ENCODE results near the gene LMF1. TPM values are rescaled to one million over a fixed set of nuclear protein-coding genes. Genes with fewer than 3 reads are reported as not detected.
A peak's percentile ranks its signal among the peaks of the same experiment; 100 is the strongest.

Gene LMF1
- total and polyA plus RNA-seq, 8 donors: 7.6 to 121 (median 15.8) TPM

- Histone ChIP-seq H3K4me3 (peak overlapping the region in 2 of 4 donors; percentile 90 to 99), H3K4me1 (peaks cover 13 to 31% (median 25%) of the 10 kb centered on the region in 4 donors), H3K27ac (peak overlapping the region in 2 of 5 donors; percentile 83 to 86), H3K27me3 (no peaks in the 10 kb centered on the region), H3K36me3 (peaks cover 0 to 20% (median 15%) of the 10 kb centered on the region in 4 donors), H3K9me3 (no peaks in the 10 kb centered on the region)
- WGBS, 5 donors: 88 to 96% (median 95%) methylated on average over 5 of the region's 5 CpGs
- intact Hi-C loops (cut with DNase I; ENCODE audit: low total_unique reads): no loop called here
- no peak for DNase-seq
- TF ChIP-seq POLR2A (IDR thresholded peaks at IDR 0.05) (no peak), POLR2AphosphoS5 (IDR thresholded peaks at IDR 0.05) (no peak), CTCF (IDR thresholded peaks at IDR 0.05) (no peak), EP300 (IDR thresholded peaks at IDR 0.05) (no peak)
Measured at GRCh38 chr16:971582-971905, 760 bp upstream of the LMF1 start.

DNA sequence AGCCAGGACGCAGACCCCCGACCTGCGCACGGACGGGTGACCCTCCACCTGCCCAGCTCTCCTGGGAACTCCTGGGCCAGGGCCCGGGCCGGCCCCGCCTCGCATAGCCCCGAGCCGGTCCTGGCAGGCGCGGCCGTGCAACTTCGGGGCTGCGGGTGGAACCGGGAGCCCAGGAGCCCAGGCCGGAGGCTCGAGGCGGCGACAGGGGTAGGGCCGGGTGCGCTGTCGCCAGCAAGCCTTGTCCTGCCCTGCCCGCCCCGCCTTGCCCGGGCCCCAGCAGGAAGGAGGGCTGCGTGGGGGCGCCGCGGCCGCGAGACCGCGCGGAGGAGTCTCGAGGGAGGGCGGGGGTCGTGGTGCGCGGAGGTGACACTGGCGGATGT is 408 bp downstream of the LMF1 start:
- no peaks in the 10 kb centered on the region for H3K27me3 ChIP-seq
- H3K36me3 ChIP-seq: peaks cover 0 to 32% (median 22%) of the 10 kb centered on the region in 4 donors
- H3K27ac ChIP-seq: peak overlapping the region; percentile 79 to 90 (median 86)
- H3K9me3 ChIP-seq: peaks cover 0 to 4% (median 0%) of the 10 kb centered on the region in 4 donors
- TF ChIP-seq POLR2A (IDR thresholded peaks at IDR 0.05) (no peak), POLR2AphosphoS5 (IDR thresholded peaks at IDR 0.05) (no peak), EP300 (IDR thresholded peaks at IDR 0.05) (no peak), CTCF (IDR thresholded peaks at IDR 0.05) (no peak)
- peak overlapping the region; percentile 77 to 99 (median 88) for H3K4me3 ChIP-seq
- intact Hi-C loops (cut with DNase I; ENCODE audit: low total_unique reads): no loop called here
- DNase-seq: no peak
- peaks cover 13 to 27% (median 23%) of the 10 kb centered on the region in 4 donors for H3K4me1 ChIP-seq
- 0 to 1% (median 1%) methylated on average over 34 to 42 of the region's 42 CpGs; no CpG with 5 or more reads in 1 of the 5 donors for WGBS, 5 donors

DNA sequence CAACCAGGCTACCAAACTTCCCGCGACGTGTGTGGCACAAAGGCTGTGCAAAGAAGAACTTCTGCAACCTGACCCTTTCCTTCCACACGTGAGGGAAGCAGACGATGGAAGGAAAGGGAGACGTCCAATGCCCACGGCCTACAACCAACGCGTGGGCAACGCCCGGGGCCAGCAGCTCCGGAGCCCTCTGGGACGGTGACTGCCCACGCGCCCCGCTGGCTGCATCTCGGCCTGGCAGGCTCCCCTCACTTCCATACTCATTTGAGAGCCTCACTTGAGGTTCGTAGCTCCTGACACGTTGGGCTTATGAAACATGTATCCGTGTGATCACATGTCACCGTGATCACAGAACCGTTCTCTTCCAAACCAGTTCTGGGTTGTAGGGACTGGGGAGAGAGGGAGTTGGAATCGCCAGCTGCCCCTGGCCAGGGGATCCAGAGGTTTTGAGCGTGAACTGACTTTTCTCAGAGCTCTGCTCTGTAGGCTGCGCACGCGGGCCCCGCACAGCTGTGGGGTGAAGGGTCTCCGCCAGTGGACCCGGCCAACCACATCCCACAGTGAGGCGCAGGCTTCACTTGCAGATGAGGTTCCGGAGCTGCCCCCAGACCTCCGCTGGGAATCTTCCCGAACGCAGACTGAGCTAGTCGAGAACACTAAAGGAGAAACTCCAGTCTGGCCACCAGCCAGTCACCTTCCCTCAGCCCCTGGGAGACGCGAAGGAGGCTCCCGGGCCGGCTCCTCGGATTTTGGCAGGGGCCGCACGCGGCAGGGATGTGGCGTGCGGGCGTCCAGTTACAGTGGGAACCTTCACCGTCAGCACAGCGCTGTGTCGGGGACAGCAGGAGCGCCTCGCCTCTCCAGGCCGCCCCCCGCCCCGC is 1.0 kb downstream of the LMF1 start:
- Histone ChIP-seq H3K4me3 (peak overlapping the region; percentile 77 to 99 (median 88)), H3K36me3 (peaks cover 0 to 32% (median 22%) of the 10 kb centered on the region in 4 donors), H3K9me3 (peaks cover 0 to 5% (median 0%) of the 10 kb centered on the region in 4 donors), H3K27me3 (no peaks in the 10 kb centered on the region), H3K4me1 (peaks cover 13 to 27% (median 23%) of the 10 kb centered on the region in 4 donors), H3K27ac (peak overlapping the region in 4 of 5 donors; percentile 79 to 89 (median 84))
- peak in 1 of 2 donors; percentile 71 for DNase-seq
- intact Hi-C loops (cut with DNase I; ENCODE audit: low total_unique reads): no loop called here
- WGBS, 5 donors: 44 to 80% (median 45%) methylated on average over 24 to 55 of the region's 55 CpGs
- TF ChIP-seq POLR2AphosphoS5 (IDR thresholded peaks at IDR 0.05) (no peak), CTCF (IDR thresholded peaks at IDR 0.05) (no peak), POLR2A (IDR thresholded peaks at IDR 0.05) (no peak), EP300 (IDR thresholded peaks at IDR 0.05) (no peak)

DNA sequence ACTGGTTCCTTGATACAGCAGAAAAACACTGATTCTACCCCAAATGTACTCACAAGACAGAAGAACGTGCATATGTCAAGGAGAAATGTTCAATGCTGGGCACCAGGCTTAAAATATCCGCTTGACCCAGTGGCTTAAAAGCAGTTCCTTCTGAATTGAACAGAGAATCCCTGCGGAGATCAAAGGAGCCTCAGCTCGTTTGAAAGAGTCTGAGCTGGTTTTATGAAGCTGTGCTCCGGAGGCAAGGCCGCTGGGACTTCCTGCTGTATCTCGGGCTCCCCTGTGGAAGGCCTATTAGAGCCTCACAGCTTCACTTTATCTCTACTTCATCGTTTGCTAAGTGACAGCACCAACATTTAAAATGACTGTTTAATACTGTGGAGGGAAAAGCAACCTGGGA is 2.2 kb downstream of the LMF1 start:
- H3K9me3 ChIP-seq: peaks cover 0 to 5% (median 0%) of the 10 kb centered on the region in 4 donors
- H3K27me3 ChIP-seq: no peaks in the 10 kb centered on the region
- intact Hi-C loops (cut with DNase I; ENCODE audit: low total_unique reads): no loop called here
- DNase-seq: no peak
- no peak overlapping the region for H3K4me3 ChIP-seq
- 70 to 84% (median 79%) methylated on average over 8 of the region's 8 CpGs for WGBS, 5 donors
- TF ChIP-seq EP300 (IDR thresholded peaks at IDR 0.05): no peak
- no peak for TF ChIP-seq POLR2AphosphoS5 (IDR thresholded peaks at IDR 0.05)
- no peak for TF ChIP-seq CTCF (IDR thresholded peaks at IDR 0.05)
- TF ChIP-seq POLR2A (IDR thresholded peaks at IDR 0.05): no peak
- H3K27ac ChIP-seq: no peak overlapping the region
- H3K4me1 ChIP-seq: peaks cover 13 to 29% (median 24%) of the 10 kb centered on the region in 4 donors
- H3K36me3 ChIP-seq: peaks cover 0 to 32% (median 22%) of the 10 kb centered on the region in 4 donors
